Mammary epithelial cell (primary cell): ENCODE measurements around the gene UNC5C.

Source experiments
- EZH2 ChIP-seq: IDR thresholded peaks from 2 replicates; pipeline ENCODE4 v1.6.1; 2012; ENCODE audit warnings: low read length, inconsistent platforms, borderline replicate concordance
- TF ChIP-seq, protein P1 (sequence below), 2 donors: IDR thresholded peaks in 1 of 2; conservative IDR thresholded peaks in 1 of 2; 2 replicates each; pipeline ENCODE4 v1.5.1; 2011 to 2012; ENCODE audit warnings: inconsistent platforms in 2 of 2, low read length in 2 of 2, mild to moderate bottlenecking in 2 of 2, control low read depth in 1 of 2, low read depth in 1 of 2; ENCODE audit not compliant: insufficient read depth in 1 of 2; ENCODE audit errors: extremely low read depth in 1 of 2

- TF ChIP-seq, protein P1, sequence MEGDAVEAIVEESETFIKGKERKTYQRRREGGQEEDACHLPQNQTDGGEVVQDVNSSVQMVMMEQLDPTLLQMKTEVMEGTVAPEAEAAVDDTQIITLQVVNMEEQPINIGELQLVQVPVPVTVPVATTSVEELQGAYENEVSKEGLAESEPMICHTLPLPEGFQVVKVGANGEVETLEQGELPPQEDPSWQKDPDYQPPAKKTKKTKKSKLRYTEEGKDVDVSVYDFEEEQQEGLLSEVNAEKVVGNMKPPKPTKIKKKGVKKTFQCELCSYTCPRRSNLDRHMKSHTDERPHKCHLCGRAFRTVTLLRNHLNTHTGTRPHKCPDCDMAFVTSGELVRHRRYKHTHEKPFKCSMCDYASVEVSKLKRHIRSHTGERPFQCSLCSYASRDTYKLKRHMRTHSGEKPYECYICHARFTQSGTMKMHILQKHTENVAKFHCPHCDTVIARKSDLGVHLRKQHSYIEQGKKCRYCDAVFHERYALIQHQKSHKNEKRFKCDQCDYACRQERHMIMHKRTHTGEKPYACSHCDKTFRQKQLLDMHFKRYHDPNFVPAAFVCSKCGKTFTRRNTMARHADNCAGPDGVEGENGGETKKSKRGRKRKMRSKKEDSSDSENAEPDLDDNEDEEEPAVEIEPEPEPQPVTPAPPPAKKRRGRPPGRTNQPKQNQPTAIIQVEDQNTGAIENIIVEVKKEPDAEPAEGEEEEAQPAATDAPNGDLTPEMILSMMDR (conservative IDR thresholded peaks at IDR 0.05 in 1 of 2, IDR thresholded peaks at IDR 0.05 in 1 of 2; ENCODE audit: extremely low read depth in 1 of 2, insufficient read depth in 1 of 2, low read depth in 1 of 2, low read length in 2 of 2): no peak
- no peak for TF ChIP-seq EZH2
Observed at GRCh38 chr4:95537191-95537590, 11.6 kb downstream of the UNC5C start.
